EH (cell line): Measurements from ENCODE around the gene ROR1.

Experiments
- DNase-seq: peaks from one replicate; pipeline ENCODE4 v3.0.0-alpha.2; 2015; ENCODE audit warnings: low read depth

ROR1 gene

GRCh38 chr1:63884486-63884885, 110.7 kb downstream of the ROR1 start:
- no peak for DNase-seq

GRCh38 chr1:63885899-63886298, 112.1 kb downstream of the ROR1 start:
- DNase-seq: no peak

- DNase-seq: no peak
Observed at GRCh38 chr1:63886340-63886739, 112.5 kb downstream of the ROR1 start.

DNA sequence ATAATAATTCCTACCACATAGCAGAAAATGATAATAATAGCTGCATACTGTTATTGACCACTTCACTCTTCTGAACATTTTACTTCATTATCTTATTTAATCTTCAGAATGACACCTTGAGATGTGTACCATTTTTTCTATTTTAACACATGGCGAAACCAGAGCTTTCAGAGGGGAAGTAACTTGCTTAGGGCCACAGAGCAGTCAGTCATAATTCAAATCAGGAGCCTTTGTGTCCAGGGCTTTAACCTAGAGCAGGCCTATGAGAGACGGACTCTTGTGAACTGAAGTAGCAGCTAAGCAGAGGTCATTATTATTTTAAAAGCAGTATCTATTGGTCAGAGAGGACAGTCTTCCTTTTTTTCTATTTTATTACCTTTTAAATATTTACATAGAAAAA, 114.0 kb downstream of the ROR1 start:
- no peak for DNase-seq

DNA sequence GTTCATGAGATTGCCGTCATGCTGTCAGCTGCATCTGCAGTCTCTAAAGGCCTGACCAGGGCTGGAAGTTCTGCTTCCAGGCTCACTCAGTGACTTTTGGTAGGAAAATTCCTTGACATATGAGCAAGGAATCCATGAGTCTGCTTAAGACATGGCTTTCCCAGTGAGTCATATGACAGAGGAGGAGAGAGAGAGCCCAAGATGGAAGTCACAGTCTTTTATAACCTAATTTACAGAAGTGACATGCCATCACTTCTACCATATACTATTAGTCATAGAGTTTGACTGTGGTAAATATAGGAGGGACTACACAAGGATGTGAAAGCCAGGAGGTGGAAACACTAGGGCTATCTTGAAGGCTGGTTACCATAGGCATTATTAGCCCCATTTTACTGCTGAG, 115.2 kb downstream of the ROR1 start:
- peak; percentile 36 for DNase-seq

DNA sequence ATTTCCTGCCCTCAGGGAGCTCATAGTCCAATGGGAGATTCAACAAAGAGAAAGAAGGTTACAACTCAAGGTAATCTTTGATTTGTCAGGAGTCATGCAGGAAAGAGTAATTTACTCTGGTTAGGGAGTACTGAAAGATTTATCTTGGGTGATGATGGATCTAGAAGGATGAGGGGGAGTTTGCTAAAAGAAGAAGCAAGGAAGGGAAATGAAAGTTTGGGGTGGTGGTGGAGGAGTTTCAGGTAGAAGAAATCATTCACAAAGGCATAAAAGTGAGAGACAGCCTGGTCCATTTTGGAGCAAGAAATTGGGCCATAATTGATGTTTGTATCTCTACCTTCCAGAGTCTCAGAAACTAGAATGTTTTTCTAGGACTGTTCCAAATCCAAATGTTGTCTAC, 116.7 kb downstream of the ROR1 start:
- DNase-seq: no peak

DNA sequence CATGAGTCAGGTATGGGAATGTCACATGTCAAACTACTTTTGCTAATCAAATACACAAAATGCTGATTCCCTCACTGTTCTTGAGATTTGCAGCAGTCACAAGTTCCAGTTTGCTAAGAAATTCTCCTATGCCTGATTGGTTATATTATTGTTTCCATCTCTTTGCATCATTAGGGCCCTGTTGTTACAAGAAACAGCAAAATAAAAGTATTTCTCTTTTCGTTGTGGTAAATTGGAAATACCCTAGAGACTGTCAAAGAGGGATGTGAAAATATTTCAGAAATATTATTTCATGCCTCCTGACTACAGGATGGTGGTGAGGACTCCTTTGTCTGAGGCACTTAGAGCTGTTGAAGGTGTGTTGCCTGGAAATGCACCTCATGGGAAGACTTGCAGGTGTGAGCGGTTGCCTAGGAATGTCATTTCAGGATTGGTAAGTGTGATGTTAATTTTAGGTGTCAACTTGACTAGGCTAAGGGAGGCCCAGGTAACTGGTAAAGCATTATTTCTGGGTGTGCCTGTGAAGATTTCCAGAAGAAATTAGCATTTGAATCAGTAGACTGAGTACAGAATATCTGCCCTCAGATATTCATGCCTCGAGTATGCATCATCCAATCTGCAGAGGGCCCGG, 117.4 kb downstream of the ROR1 start:
- no peak for DNase-seq

- DNase-seq: peak; percentile 5
Observed at GRCh38 chr1:63892632-63893395, 119.0 kb downstream of the ROR1 start.

DNA sequence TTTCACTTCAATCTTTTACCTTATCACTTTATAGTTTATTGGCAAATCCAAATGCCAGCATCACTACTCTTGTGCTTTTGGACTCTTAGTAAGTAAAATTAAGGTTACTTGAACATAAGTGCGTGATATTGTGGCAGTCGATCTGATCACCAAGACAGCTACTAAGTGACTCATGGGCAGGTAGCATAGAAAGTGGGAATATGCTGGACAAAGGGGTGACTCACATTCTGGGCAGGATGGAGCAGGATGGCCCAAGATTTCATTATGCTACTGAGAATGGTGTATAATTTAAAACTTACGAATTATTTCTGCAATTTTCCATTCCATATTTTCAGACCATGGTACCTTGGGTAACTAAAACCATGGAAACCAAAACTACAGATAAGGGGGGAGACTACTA, 120.2 kb downstream of the ROR1 start:
- DNase-seq: no peak

DNA sequence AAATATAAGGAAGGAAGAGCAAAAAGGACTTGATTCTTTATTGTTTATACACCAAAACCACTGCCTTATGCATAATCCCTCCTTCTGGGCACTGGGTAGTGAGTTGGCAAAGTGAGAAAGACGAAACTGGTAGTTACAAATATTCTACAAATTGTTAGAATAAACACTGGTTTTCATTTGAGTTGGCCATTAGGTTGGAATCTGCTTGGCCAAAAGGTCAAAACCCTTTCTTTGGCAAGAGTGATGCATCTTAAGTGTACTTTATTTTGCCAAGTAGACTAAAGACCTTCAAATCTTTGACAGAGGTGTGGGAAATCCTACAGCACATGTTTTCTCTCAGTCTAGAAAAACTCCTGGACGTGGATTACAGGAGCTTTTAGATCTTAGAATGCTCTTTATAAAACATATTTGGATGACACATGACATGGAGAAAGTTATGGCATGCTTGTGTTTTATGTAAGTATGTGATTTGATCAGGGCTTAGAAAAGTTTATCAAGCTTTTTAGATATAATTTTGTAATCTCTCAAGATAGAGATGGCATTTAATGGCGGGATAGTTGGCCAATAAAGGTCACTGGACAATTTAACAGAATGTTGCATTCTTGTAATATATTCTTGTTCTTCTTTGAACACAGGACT, 120.9 kb downstream of the ROR1 start:
- DNase-seq: no peak

- DNase-seq: no peak
Observed at GRCh38 chr1:63896755-63897154, 122.9 kb downstream of the ROR1 start.

DNA sequence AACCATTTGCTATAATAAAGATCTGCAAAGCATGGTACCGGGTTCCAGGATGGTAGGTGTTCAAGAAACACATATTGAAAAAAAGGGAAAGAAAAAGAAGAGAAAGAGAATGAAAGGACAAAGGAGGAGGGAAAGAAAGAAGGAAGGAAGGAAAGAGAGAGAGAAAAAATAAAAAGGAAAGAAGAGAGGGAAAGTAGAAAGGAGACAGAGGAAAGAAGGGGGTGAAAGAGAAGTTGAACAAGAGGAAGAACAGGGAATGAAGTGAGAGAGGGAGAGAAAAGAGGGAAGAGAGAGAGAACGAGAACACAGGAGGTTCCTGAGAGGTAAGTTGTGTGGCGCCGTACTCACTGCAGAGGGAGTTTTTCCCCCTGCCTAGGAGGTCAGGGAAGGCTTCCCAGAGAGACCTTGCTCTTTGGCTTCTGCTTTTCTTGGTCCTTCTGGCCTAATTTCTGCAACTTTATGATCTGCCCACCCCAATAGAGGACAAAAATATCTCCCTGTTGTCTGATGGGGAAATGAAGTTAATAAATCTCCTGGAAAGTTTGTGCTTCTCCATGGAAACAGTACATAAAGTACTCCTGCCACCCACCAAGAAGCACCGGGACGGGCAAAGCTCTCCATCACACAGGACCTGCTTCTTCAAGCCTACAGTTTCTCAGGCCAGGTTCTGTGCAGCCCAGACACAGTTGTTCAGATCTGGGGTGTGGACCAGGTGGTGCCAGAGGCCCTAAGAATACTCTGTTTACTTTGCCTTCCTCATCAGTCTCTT, 124.8 kb downstream of the ROR1 start:
- DNase-seq: no peak

DNA sequence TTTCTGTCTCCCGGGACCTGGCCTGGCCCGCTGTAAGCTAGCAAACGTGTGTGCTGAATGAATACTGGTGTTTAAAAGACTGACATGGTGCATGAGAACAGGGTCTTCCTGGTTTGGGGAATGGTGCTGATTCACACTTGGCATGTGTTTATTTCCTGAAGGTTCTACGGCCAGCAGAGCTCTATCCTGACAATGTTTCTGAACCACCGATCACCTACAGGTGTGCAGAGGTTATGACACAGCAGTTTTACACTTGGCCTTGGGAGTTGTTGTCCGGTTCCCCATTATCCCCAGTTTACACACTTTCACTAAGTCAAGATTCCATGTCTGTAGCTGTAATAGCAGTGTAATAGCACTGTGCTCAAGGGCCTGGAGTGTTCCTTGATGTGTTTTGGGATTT, 127.3 kb downstream of the ROR1 start:
- no peak for DNase-seq

DNA sequence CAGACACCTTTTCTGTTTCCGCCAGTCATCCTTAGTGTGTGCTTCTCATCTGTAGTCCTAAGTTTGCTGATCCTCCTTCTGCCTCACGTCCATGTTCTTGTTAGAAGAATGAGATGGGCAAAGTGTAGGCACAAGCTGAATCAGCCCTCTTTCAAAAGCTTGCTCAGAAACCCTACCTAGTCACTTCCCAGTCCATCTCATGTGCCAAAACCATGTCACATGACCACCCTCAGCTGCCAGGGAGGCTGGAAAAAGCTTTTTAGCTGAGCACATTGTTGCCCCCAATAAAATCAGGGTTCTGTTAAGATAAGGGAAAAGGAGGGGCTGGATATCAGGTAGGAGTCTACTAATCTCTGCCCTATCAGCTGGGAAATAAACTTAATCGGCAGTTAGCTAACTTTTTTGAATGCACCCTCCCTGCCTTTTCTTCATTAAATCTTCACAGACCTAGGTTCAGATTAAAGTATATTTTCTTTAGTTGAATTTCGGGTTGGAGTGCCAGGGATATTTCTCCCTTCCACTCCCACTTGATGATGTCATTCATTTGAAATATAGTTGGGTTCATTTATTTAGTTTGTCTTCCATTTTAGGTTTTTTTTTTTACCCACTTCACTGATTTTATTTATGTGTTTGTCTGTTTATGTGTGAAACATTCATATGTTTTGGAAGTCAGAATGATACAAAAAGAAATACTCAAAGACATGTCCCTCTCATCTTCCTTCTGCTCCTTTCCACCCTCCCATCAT, 129.2 kb downstream of the ROR1 start:
- DNase-seq: no peak

GRCh38 chr1:63903947-63904610, 130.3 kb downstream of the ROR1 start:
- no peak for DNase-seq

GRCh38 chr1:63904826-63905225, 131.0 kb downstream of the ROR1 start:
- DNase-seq: no peak

- DNase-seq: no peak
Observed at GRCh38 chr1:63906047-63906704, 132.4 kb downstream of the ROR1 start.

GRCh38 chr1:63907051-63907450, 133.2 kb downstream of the ROR1 start:
- no peak for DNase-seq

GRCh38 chr1:63908016-63908415, 134.2 kb downstream of the ROR1 start:
- no peak for DNase-seq

GRCh38 chr1:63909526-63909925, 135.7 kb downstream of the ROR1 start:
- DNase-seq: no peak

DNA sequence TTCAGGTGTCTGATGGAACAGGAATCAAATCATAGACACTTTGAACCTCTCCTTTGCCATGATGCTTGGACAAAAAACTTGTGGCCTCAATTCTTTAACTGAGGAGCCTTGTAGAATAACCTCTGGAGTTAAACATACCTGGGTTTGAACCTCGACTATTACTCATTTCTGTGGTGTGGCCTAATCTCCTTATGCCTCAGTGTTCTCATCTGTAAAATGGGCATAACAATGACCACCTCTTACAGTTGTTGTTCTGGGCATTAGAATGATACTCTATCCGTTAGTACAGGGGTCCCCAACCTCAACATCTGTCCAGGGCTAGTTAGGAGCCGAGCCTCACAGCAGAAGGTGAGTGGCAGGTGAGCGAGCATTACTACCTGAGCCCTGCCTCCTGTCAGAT, 137.2 kb downstream of the ROR1 start:
- DNase-seq: no peak
